OCI-M1 (cell line): ENCODE measurements around the gene FAM181A.

Experiments
- DNase-seq: peaks from one replicate; lab custom pipeline; 2025; lab: John Stamatoyannopoulos, UW

The FAM181A gene

DNA sequence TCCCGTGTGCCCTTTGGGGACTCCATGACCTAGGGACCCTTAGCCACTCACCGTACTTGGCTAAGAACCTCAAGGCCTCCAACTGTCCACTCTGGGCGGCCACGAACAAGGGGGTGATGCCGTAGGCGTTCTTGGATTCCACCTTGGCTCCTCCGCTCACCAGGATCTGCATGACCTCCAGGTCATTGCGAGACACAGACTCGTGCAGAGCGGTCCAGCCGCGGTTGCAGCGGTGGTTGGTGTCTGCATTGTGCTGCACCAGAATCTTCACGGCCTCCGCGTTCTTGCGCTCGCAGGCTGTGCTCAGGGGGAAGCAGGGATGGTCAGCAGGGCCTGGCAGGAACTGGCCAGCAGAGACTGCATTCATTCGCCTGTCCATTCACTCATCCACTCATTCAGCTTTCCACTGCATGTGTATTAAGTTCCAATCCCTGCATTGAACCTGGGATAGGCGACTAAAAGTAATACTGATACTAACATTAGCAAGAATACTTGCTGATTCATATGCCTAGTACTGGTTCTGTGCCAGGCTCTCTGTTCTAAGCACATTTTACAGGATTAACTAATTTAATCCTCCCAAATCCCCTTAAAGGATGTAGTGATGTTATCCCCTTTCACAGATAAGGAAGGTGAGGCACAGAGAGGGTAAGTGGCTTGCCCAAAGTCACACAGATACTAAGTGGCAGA, 23.9 kb downstream of the FAM181A start:
- no peak for DNase-seq

DNA sequence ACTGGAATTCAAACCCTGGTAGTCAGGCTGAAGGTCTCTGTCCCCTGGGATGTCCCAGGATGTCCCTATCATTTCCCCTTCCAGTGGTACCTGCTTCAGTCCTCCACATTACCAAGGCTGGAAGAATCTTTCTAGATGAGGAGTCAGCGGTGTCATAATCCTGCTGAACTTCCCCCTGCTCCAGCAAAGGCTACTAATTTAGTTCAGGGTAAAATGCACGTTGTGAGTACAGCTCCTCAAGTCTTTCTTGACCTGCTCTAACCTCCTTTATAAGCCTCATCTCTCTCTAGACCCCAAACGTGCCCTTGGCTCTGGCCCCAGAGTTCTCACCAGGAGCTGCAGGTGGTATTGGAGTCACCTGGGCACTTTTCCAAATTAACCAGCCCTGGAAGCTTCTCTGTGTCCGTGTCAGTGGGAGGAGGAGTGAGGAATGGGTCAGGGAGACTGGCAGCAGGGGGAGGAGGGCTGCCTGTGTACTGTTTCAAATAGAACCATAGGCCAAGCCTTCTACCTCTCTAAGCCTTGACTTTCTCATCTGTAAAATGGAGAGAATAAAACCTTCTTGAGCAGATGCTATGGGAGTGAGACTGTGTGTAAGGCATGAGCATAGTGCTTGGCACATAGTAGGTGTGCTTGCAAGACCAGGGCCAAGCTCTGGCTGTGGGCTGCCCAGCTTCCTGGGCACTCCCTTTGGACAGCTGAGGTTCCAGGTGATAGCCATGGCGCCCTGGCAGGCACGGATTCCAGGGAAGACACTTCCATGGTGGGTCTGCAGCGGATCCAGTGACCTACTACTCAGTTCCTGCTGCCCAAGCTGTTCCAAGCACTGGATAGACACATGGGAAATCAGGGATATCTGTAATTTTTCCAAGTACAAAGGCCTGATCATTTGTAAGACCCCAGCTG, 24.7 kb downstream of the FAM181A start:
- no peak for DNase-seq

DNA sequence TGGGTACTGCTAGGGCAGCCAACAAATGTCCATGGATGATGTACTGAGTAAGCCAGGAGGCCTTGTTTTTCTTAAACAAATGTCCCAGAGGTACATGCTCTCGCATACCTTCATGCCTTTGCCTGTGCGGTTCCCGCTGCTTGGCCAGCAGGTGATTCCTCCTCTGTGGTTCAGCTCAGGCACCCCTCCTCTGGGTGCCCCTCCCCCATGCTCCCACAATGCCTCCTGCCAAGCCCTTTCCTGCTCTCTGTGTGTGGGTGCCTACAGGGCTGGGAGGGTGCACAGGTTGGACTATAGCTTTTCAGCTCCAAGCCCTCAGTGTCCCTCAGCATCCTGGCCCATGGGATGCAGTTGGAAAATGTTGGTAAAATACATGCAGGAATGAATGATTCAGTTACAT, 25.7 kb downstream of the FAM181A start:
- DNase-seq: no peak

DNA sequence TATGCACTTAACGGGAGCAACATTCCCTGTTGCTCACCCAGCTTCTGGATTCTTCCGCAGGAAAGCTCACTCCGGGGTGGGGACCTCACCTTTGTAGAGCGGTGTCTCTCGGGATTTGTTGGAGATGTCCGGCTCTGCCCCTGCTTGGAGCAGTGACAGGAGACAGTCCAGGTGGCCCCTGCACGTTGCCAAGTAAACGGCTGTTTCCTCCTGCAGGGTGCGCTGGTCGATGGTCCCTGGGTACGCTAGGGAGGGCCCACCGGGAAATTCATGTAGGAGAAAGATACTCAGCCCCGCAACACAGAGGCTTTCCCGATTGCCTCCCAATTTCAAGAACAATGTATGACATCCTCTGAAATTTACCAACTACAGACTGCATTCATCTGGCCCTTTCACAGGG, 26.1 kb downstream of the FAM181A start:
- DNase-seq: no peak

DNA sequence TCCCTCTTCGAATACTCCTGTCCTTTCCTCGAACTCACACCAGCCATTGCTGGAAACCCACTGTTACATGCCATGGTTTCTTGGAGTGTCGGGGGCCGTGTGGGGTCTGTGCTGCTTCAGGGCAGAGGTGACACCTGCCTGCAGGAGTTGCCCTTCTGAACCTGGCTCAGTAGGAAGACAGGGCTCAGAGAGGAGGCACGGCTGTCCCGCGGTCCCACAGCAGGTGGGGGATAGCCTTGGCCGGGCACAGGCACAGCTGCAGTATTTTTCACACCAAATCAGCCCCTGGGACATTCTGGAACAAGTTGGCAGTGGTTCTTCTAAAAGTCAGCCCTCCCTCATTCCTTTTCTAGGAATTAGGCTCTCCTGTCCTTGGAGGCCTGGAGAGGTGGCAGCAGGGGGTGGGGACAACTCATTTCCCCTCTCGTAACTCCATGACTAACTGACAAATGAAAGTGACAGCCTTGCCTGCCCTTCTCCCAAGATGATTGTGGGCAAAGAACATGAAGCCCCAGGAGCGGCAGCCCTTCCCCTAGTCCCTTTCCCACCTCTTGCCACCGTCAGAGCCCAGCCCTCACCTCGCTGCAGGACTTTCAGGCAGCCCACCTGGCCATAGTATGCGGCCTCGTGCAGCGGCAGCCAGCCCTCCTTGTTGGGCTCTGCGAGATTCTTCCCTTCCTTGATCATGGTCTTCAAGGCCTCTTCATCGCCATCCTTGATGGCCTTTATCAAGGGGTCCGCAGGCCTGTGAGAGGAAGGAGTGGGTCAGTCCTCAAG, 26.8 kb downstream of the FAM181A start:
- no peak for DNase-seq

DNA sequence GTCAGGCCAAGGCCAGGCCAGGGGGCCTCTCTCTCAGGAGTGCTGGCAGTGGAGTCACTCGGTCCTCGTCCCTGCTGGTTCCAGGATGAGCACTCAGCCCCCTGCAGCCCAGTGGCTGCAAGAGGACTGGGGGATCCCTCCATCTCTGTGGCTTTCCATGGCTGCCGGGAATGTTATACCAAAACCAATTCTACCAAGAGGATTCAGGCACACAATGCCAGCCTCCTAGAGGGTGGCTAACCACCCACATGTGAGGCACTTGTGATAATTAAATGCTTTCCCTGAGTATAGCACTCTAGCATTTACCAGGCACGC, 27.3 kb downstream of the FAM181A start:
- DNase-seq: no peak

DNA sequence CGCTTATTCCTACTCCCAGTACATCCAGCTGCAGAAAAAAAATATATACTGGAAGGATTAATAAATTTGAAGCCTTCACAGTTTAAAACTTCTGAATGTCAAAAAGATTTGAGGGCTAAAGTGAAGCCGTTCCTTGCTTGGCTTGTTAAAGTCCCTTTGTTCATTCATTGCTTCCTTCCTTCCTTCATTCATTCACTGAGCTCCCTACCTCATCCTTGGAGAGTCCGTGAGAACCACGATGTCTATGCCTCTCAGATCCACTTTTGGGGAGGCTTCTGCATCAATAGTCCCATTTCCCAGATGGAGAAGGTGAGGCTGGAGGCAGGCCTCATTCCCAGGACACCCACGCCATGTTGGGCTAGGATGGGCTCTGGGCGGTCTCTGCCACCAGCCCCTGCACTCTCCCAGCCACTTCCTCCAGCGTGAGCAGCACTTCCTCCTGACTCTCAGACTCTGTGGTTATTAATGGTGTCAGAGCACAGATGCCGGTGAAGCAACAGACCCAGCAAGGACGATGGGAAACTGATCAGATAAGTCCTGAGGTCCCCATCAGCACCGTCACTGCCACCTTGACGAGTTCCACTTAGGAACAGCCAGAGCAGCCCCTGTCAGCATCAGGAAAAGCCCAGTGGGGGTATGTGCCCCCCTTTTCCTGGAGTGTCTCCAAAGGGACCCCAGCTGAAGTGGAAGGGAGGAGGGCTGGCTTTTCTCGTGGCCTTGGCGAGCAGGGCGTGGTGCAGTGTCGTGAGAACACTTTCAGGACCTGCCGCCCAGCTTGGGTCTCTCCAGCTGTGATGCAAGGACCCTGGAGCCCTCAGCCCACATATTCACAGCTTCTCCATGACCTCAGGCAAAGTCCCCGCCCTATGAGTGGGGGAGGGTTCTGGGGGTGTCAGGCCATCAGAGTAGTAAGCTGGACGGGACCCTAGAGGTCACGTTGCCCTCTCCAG, 28.0 kb downstream of the FAM181A start:
- peak; percentile 22 for DNase-seq

DNA sequence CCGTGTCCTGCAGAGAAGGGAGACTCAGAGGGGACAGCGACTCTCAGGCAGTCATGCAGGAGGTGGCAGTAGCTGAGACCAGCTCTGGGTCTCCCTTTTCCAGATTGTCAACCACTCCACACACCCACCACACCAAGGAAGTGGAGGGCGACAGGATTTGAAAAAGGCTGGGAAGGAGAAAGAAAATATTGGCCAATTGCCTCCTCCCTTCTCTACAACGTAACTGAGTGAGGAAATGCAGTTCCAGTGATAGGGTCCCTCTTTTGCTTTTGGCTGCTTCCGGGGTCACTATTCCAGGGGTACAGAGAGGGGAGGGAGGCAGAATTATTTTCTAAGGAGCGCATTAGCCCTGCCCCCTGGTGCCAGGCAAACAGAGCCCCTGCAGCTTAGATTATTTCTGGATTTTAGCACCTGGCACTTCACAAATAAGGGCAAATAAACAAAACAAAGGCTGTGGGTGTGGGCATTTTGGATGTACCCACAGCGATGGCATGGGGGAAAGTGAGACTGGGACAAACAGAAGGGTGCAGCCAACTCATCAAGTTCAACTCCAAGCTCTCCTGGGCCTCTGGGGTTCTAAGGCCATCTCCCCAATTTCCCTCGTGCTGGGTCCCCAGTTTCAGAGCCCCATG, 28.8 kb downstream of the FAM181A start:
- DNase-seq: no peak

DNA sequence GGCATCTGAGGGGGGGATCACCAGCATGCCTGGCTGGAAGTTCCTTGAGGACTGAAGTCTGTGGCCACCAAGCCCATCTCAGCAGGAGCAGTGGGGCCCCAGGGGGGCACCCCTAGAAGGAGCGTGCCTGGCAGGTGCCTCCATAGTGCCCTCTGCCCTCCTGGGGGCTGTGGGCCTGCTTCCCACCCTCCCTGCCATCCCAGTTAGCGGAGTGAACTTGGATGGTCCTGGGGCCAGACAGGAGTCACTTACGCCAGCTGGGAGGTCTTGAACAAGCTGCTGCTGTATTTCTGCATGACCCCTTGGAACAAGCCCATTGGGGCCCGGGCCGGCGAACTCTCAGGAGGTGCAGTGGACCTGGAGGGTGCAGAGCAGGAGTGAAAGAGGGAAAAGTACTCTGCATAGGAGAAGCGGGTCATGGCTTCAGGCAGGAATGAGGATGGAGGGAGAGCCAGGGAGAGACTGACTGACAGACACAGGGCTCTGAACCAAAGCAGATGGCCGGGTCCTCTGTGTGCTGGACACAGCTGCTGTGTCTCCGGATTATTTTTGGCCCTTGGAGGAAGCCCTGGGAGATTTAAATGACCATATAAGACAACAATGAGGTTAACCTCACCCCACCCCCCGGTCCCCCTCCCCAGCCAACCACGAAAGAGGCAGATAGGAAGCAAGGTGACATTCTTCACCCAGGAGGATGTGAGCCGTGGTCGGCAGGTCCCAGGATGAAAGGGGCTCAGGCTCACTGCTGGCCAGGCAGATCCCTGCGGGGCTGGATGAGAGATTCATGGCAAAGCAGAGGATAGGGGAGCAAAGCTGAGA, 29.6 kb downstream of the FAM181A start:
- DNase-seq: no peak

DNA sequence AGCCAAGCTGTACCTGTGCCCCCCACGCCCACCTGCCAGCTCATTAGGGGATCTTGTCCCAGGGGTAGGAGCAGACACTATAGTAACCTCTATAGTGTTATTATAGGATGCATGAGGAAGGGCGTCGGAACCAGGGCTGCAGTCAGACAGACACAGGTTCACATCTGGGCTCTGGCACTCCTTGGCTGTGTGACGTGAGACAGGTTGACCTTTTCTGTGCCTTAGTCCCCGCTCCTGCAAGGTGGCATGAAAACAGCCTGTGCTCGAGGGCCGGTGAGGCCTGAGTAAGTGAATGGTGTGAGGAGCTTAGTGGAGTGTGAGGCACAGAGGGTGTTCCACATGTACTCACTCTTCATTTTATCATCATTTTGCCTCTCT, 30.2 kb downstream of the FAM181A start:
- DNase-seq: no peak

DNA sequence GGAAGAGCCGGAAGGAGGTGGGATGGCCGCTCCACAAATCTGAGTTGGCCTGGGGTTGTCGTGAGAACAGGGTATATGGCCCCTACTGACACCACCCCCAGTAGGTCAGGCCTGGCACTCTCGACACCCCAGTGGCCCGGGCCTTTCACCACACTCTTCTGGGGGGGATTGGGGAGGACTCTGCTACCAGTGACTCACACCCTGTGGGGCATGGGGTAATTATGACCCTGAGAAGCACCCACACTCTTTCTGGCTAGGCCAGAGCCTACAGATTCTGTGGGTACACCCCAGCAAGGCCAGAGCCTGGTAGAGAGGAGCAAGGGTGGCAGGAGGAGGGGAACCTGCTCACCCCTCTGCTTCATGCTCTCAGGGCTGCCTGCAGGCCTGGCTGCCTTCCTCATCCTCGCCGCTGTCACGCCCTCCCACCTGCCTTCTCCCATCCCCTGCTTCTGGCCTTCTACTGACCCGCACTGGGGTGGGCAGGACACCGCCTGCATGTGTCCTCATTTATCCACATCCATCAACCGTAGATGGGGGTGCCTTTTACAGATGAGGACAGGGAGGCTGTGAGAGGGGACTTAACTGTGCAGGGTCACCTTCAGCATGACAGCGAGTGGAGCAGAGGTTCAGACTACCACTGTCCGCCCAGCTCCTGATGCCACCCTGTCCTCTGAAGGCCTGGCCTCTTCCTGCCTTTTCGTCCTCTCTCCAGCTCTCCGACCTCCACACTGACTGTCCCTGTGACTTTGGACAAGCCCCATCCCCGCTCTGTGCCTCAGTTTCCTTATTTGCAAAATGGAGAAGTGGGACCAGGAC, 30.8 kb downstream of the FAM181A start:
- no peak for DNase-seq

DNA sequence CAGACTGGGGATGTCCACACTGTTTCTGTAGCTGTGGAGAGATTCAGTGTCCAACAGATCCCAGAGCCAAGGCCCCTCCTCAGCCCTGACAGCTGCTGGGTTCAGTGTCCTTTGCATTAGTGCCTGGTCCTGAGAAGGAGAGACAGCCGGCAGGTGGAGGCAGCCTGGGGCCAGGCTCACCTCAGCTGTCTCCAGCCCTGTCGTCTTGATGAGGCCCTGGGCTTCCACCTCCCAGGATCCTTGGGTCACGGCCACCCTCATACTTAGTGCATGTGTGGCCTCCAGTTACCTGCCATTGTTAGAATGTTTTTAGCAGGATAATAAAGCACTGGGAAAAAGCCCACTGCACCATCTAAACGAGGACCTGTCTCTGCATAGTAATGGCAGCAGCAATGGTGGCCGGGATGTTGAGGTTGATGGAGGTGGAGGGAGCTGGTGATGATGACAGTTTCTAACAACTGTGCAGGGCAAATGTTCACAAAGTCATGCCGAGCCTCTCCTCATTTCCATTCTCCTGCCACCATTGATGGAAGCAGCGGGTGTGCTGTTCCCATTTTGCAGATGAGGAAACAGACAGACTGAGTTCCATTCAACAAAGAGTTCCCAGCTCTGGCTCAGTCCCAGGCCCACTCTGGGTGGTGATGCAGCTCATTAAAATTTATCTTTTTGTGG, 31.6 kb downstream of the FAM181A start:
- DNase-seq: no peak

DNA sequence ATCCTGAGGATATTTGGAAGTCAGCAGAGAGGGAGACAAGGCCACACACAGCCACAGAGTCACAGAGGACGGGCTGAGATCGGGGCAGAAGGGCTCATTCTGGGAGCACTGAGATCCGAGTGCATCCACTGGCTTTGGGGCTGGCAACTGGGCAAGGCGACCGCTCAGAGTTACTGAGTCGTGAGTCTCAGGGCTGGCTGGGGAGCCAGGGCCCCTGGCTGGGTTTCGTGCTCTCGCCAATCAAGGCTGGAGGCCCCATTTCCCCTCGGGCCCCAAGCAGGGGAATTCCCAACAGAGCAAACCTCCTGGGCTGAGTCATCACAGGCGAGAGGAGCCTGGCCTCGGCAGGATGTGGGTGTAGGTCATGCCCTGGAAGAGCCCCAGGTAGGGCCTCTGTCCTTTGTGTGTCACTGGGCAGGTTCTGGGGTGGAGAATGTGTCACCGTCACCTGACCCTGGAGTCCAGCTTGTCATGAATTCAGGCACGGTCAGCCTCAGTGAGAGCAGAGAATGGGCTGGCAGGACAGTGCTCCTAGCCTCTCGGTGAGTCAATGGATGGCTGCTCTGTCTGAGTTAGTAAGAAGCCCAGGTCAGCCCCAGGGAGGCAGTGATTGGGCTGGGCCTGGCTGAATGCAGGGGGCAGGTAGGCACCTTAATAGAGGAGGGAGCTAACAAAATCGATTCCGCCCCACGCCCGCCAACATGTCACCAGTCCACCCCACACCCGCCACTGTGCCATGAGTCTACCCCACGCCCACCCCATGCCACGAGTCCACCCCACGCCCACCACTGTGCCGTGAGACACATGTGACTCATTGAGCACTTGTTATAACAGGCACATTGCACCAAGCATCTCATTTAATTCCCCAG, 32.3 kb downstream of the FAM181A start:
- DNase-seq: peak; percentile 23

DNA sequence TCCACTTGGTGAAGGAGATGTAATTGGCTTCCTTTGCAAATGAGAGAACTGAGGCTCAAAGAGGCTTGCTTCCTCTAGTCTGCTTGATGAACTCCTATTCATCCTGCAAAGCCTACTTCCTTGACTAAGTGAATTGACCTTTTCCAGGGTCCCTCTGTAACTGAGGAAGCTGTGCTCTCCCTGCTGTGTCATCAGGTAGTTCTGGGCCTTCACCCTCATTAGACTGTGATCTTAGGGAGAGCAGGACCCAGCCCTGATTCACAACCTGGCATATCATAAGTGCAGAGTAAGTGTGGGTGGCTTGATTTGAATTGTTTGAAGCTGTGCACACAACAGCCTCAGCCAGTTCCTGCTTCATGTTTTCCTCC, 32.9 kb downstream of the FAM181A start:
- DNase-seq: no peak

DNA sequence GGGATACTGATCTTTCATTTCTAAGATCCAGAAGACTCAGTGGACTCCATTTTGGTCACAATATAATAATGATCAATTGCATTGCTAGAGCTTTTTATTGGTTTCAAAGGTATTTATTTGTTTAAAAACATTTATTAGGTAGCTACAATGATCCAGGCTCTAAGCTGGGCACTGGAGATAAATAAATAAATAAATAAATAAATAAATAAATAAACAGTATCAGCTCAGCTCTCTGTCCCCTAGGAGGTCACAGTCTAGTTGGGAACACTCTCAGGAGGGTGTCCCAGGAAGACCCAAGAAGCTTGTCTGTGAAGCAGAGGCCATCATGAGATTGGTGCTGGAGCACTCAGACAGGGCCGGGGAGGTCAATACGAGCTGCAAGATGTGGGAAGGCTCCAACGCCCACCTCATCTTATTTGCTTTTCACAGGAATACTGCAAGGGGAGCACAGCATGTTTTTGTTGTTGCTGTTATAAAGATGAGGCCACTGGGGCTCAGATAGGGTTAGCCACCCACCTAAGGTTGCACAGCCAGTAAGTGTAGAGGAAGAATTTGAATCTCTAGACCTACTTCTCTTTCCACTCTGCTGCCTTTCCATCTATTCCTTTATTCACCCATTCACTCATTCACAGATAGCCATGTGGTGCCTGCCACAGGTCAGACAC, 33.8 kb downstream of the FAM181A start:
- DNase-seq: no peak

DNA sequence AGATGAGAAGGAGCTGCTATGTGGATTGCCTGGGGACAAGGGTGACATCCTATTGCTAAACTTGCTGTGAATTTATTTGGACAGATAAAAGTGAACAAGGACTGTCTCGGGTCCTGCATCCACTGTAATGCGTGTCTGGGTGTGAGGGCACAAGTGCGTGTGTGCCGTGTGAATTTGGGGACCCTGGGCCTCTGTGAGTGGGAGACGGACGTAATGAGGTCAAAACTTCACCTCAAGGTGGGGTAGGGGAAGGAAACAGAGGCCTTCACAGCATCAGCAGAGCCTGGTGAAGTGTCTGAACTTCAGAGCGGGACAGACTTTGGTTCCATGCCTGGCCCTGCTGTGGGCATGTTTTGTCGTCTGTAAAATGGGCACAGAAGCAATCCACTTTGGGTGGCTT, 34.5 kb downstream of the FAM181A start:
- no peak for DNase-seq
